ENCODE measurements around the gene PAWR. TPM values are rescaled to one million over a fixed set of nuclear protein-coding genes. Genes with fewer than 3 reads are reported as not detected.

Gene PAWR
- total RNA-seq, 1 donor from 2014 or later = 52.1 TPM

DNA sequence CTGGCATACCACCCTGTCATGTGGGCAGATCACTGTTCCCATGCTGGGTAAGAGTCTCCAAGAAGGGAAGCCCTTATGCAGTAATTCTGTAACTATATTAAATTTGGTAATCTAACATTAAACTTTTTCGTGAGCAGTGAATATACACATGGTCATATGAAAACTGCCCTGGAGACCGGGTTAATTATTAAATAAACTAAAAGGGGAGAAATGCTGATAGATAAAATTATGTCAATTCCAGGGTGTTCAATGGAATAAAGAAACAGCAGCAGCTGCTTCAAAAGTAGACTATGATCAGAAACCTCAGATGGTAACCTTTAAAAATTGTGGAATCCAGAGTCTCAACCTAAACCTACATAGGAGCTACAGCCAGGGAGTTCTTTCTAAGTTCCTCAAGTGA lies 100.0 kb downstream of the PAWR start:
- TF ChIP-seq, protein P1, sequence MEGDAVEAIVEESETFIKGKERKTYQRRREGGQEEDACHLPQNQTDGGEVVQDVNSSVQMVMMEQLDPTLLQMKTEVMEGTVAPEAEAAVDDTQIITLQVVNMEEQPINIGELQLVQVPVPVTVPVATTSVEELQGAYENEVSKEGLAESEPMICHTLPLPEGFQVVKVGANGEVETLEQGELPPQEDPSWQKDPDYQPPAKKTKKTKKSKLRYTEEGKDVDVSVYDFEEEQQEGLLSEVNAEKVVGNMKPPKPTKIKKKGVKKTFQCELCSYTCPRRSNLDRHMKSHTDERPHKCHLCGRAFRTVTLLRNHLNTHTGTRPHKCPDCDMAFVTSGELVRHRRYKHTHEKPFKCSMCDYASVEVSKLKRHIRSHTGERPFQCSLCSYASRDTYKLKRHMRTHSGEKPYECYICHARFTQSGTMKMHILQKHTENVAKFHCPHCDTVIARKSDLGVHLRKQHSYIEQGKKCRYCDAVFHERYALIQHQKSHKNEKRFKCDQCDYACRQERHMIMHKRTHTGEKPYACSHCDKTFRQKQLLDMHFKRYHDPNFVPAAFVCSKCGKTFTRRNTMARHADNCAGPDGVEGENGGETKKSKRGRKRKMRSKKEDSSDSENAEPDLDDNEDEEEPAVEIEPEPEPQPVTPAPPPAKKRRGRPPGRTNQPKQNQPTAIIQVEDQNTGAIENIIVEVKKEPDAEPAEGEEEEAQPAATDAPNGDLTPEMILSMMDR (conservative IDR thresholded peaks at IDR 0.05) = no peak
- Mint-ChIP-seq H3K27ac (ENCODE audit: unreplicated experiment) (no peak overlapping the region), H3K27me3 (ENCODE audit: low read depth) (no peaks in the 10 kb centered on the region), H3K36me3 (ENCODE audit: low read depth) (peaks cover 4% of the 10 kb centered on the region), H3K9me3 (no peaks in the 10 kb centered on the region), H3K4me1 (no peaks in the 10 kb centered on the region), H3K4me3 (no peak overlapping the region)
- no peak for DNase-seq (ENCODE audit: low read depth, low spot score)

DNA sequence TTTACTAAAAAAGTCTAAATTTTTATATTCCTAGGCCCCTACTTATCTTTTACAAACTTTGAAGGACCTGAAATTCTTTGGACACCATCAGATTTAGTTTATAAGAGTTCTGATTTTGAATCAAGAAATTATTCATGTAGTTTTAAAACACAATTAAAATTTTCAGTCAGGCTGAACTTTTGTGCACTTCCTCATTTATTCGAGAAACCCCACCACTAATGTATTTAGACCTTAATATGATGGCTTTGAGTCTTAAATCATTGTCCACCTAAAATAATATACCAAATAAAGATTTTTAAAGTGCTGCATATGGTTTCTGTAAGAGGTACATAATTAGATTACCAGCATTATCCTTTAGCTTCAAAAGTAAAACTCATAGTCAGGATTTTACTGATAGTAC lies 103.4 kb downstream of the PAWR start:
- TF ChIP-seq, protein P1 (conservative IDR thresholded peaks at IDR 0.05) = no peak
- H3K36me3 Mint-ChIP-seq (ENCODE audit: low read depth) = peaks cover 4% of the 10 kb centered on the region
- no peak overlapping the region for H3K27ac Mint-ChIP-seq (ENCODE audit: unreplicated experiment)
- H3K27me3 Mint-ChIP-seq (ENCODE audit: low read depth) = no peaks in the 10 kb centered on the region
- no peak overlapping the region for H3K4me3 Mint-ChIP-seq
- DNase-seq (ENCODE audit: low read depth, low spot score) = no peak
- H3K9me3 Mint-ChIP-seq = no peaks in the 10 kb centered on the region
- no peaks in the 10 kb centered on the region for H3K4me1 Mint-ChIP-seq

DNA sequence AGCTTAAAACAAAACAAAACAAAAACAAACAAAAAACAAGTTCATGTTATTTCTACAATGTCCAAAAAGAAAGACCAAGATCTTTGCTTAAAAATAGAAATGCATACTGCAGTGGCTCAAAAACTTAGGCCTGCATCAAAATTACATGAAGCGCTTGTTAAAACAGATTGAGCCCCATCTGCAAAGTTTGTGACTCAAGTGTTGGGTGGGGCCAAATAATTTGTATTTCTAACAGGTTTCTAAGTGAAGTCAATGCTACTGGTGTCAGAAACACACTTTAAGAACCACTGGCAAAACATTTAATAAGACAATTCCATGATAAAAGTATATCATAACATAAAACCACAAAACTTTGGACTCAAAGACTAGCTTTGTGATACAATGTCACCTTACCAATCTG lies 105.6 kb downstream of the PAWR start:
- TF ChIP-seq, protein P1 (conservative IDR thresholded peaks at IDR 0.05) = no peak
- H3K4me1 Mint-ChIP-seq = no peaks in the 10 kb centered on the region
- peaks cover 4% of the 10 kb centered on the region for H3K36me3 Mint-ChIP-seq (ENCODE audit: low read depth)

DNA sequence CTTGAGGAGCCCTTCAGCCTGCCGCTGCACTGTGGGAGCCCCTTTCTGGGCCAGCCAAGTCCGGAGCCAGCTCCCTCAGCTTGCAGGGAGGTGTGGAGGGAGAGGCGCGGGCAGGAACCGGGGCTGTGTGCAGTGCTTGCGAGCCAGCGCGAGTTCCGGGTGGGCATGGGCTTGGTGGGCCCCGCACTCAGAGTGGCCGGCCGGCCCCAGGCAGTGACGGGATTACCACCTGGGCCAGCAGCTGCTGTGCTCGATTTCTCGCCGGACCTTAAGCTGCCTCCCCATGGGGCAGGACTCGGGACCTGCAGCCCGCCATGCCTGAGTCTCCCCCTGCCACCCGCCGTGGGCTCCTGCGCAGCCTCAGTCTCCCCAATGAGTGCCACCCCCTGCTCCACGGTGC lies 116.9 kb downstream of the PAWR start:
- TF ChIP-seq, protein P1 (conservative IDR thresholded peaks at IDR 0.05) = no peak
- H3K27me3 Mint-ChIP-seq (ENCODE audit: low read depth) = no peaks in the 10 kb centered on the region
- H3K4me1 Mint-ChIP-seq = no peaks in the 10 kb centered on the region
- no peak overlapping the region for H3K4me3 Mint-ChIP-seq
- H3K27ac Mint-ChIP-seq (ENCODE audit: unreplicated experiment) = no peak overlapping the region
- peaks cover 53% of the 10 kb centered on the region for H3K36me3 Mint-ChIP-seq (ENCODE audit: low read depth)
- no peak for DNase-seq (ENCODE audit: low read depth, low spot score)
- H3K9me3 Mint-ChIP-seq = peaks cover 21% of the 10 kb centered on the region

More for the DNA sequence above, 105.6 kb downstream of the PAWR start:
- DNase-seq (ENCODE audit: low read depth, low spot score) = no peak
- Mint-ChIP-seq H3K27me3 (ENCODE audit: low read depth) (no peaks in the 10 kb centered on the region), H3K9me3 (no peaks in the 10 kb centered on the region), H3K27ac (ENCODE audit: unreplicated experiment) (no peak overlapping the region), H3K4me3 (no peak overlapping the region)

DNA sequence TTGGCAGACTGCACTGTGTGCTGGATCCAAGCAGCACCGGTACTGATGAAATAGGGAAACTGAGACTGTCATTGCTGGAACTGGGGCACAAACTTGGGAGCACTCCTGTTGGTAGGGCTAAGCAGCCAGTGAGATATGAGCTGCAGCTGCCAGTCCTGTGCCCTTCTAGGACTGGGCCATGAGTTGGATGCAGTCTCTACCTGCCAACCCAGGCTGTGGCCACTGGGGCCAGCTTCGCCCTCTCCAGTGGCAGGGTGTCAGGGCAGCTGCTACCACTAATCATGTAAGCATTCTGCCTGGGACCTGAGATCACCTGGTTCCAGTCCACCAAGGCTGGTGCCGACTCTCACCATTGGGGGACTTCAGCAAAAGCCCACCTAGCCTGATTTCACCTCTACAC lies 121.1 kb downstream of the PAWR start:
- TF ChIP-seq, protein P1 (conservative IDR thresholded peaks at IDR 0.05) = no peak
- Mint-ChIP-seq H3K36me3 (ENCODE audit: low read depth) (peaks cover 42% of the 10 kb centered on the region), H3K4me3 (no peak overlapping the region), H3K9me3 (peaks cover 9% of the 10 kb centered on the region), H3K4me1 (no peaks in the 10 kb centered on the region), H3K27ac (ENCODE audit: unreplicated experiment) (no peak overlapping the region), H3K27me3 (ENCODE audit: low read depth) (no peaks in the 10 kb centered on the region)
- no peak for DNase-seq (ENCODE audit: low read depth, low spot score)

DNA sequence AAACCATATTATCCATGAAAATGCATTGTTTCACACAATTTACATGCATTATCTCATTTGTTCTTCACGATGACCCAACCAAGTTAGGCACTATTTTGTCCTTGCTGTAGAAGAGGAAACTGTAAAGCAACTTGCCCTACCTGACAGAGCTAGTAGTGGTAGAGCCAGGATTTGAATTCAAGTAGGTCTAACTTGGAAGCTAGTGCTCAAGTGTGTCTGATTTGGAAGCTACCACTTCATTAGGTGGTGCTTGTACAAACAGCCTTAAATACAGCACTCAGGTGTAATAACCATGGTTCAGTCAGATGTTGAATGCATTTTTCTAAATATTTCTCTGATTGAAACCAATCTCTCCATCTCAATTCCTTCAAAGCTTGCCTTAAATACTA lies 123.6 kb downstream of the PAWR start:
- H3K4me3 Mint-ChIP-seq = no peak overlapping the region
- TF ChIP-seq, protein P1 (conservative IDR thresholded peaks at IDR 0.05) = no peak
- peaks cover 12% of the 10 kb centered on the region for H3K9me3 Mint-ChIP-seq
- no peak for DNase-seq (ENCODE audit: low read depth, low spot score)
- no peaks in the 10 kb centered on the region for H3K4me1 Mint-ChIP-seq
- H3K27ac Mint-ChIP-seq (ENCODE audit: unreplicated experiment) = no peak overlapping the region
- H3K27me3 Mint-ChIP-seq (ENCODE audit: low read depth) = no peaks in the 10 kb centered on the region
- peaks cover 41% of the 10 kb centered on the region for H3K36me3 Mint-ChIP-seq (ENCODE audit: low read depth)
